ENCODE measurements around the gene IL19. TPM values are rescaled to one million over a fixed set of nuclear protein-coding genes. Genes with fewer than 3 reads are reported as not detected.
A peak's percentile ranks its signal among the peaks of the same experiment; 100 is the strongest.

The IL19 gene
- polyA plus RNA-seq (2012; ENCODE audit: low read depth, missing spikeins) = 0.18 TPM

GRCh38 chr1:206770531-206771337 lies at the start of gene IL19:
Gene IL19, plus strand, starts transcription at chr1:206770773. Its CDS starts 65,890 bp downstream, at chr1:206836663.
- peak; percentile 85 for FAIRE-seq
- no peak for DNase-seq (ENCODE audit: insufficient read length, low spot score)
- TF ChIP-seq POLR2A (IDR thresholded peaks at IDR 0.05; ENCODE audit: low read depth, low read length) (peak; percentile 74; the same call in 1 of the 2 replicates), POLR2AphosphoS5 (IDR thresholded peaks at IDR 0.05; ENCODE audit: low read depth, low read length) (peak; percentile 65; the same call in 1 of the 2 replicates), TAF1 (IDR thresholded peaks at IDR 0.05; ENCODE audit: low read depth, low read length) (no peak), POU2F2 (IDR thresholded peaks at IDR 0.05; ENCODE audit: low read depth, low read length) (peak; percentile 83), SPI1 (IDR thresholded peaks at IDR 0.05; ENCODE audit: low read depth, low read length) (peak; percentile 85), PAX5 (IDR thresholded peaks at IDR 0.05; ENCODE audit: insufficient read depth, low read length, severe bottlenecking) (no peak)

GRCh38 chr1:206721454-206721853 lies 49.1 kb upstream of the IL19 start:
- FAIRE-seq (no peak), DNase-seq (ENCODE audit: insufficient read length, low spot score) (no peak)
- TF ChIP-seq SPI1 (IDR thresholded peaks at IDR 0.05; ENCODE audit: low read depth, low read length) (no peak), POLR2AphosphoS5 (IDR thresholded peaks at IDR 0.05; ENCODE audit: low read depth, low read length) (no peak), TAF1 (IDR thresholded peaks at IDR 0.05; ENCODE audit: low read depth, low read length) (no peak), PAX5 (IDR thresholded peaks at IDR 0.05; ENCODE audit: insufficient read depth, low read length, severe bottlenecking) (no peak), POLR2A (IDR thresholded peaks at IDR 0.05; ENCODE audit: low read depth, low read length) (no peak), POU2F2 (IDR thresholded peaks at IDR 0.05; ENCODE audit: low read depth, low read length) (no peak)

- DNase-seq (ENCODE audit: insufficient read length, low spot score) = no peak
- TF ChIP-seq POLR2AphosphoS5 (IDR thresholded peaks at IDR 0.05; ENCODE audit: low read depth, low read length) (no peak), PAX5 (IDR thresholded peaks at IDR 0.05; ENCODE audit: insufficient read depth, low read length, severe bottlenecking) (no peak), TAF1 (IDR thresholded peaks at IDR 0.05; ENCODE audit: low read depth, low read length) (no peak), POLR2A (IDR thresholded peaks at IDR 0.05; ENCODE audit: low read depth, low read length) (no peak), POU2F2 (IDR thresholded peaks at IDR 0.05; ENCODE audit: low read depth, low read length) (no peak), SPI1 (IDR thresholded peaks at IDR 0.05; ENCODE audit: low read depth, low read length) (no peak)
- FAIRE-seq = no peak
These were observed 47.7 kb upstream of the IL19 start for GRCh38 chr1:206722751-206723461.

GRCh38 chr1:206723462-206723804 lies 47.1 kb upstream of the IL19 start:
- TF ChIP-seq SPI1 (IDR thresholded peaks at IDR 0.05; ENCODE audit: low read depth, low read length) (no peak), POLR2A (IDR thresholded peaks at IDR 0.05; ENCODE audit: low read depth, low read length) (no peak), POLR2AphosphoS5 (IDR thresholded peaks at IDR 0.05; ENCODE audit: low read depth, low read length) (no peak), TAF1 (IDR thresholded peaks at IDR 0.05; ENCODE audit: low read depth, low read length) (no peak), PAX5 (IDR thresholded peaks at IDR 0.05; ENCODE audit: insufficient read depth, low read length, severe bottlenecking) (no peak), POU2F2 (IDR thresholded peaks at IDR 0.05; ENCODE audit: low read depth, low read length) (no peak)
- DNase-seq (ENCODE audit: insufficient read length, low spot score) = no peak
- FAIRE-seq = no peak

GRCh38 chr1:206723805-206724472 lies 46.6 kb upstream of the IL19 start:
- FAIRE-seq (no peak), DNase-seq (ENCODE audit: insufficient read length, low spot score) (no peak)
- TF ChIP-seq POLR2AphosphoS5 (IDR thresholded peaks at IDR 0.05; ENCODE audit: low read depth, low read length) (no peak), POU2F2 (IDR thresholded peaks at IDR 0.05; ENCODE audit: low read depth, low read length) (no peak), POLR2A (IDR thresholded peaks at IDR 0.05; ENCODE audit: low read depth, low read length) (no peak), SPI1 (IDR thresholded peaks at IDR 0.05; ENCODE audit: low read depth, low read length) (no peak), PAX5 (IDR thresholded peaks at IDR 0.05; ENCODE audit: insufficient read depth, low read length, severe bottlenecking) (no peak), TAF1 (IDR thresholded peaks at IDR 0.05; ENCODE audit: low read depth, low read length) (no peak)

- TF ChIP-seq PAX5 (IDR thresholded peaks at IDR 0.05; ENCODE audit: insufficient read depth, low read length, severe bottlenecking) = peak; percentile 97
- TF ChIP-seq TAF1 (IDR thresholded peaks at IDR 0.05; ENCODE audit: low read depth, low read length) = no peak
- TF ChIP-seq POLR2A (IDR thresholded peaks at IDR 0.05; ENCODE audit: low read depth, low read length) = no peak
- no peak for FAIRE-seq
- peak; percentile 56 for DNase-seq (ENCODE audit: insufficient read length, low spot score)
These were observed 45.2 kb upstream of the IL19 start for GRCh38 chr1:206725109-206725963.

GRCh38 chr1:206727981-206728696 lies 42.4 kb upstream of the IL19 start:
- FAIRE-seq = no peak

GRCh38 chr1:206728697-206728987 lies 41.9 kb upstream of the IL19 start:
- FAIRE-seq (no peak), DNase-seq (ENCODE audit: insufficient read length, low spot score) (no peak)
- no peak for TF ChIP-seq POLR2AphosphoS5 (IDR thresholded peaks at IDR 0.05; ENCODE audit: low read depth, low read length)
- TF ChIP-seq PAX5 (IDR thresholded peaks at IDR 0.05; ENCODE audit: insufficient read depth, low read length, severe bottlenecking) = no peak
- TF ChIP-seq POU2F2 (IDR thresholded peaks at IDR 0.05; ENCODE audit: low read depth, low read length) = no peak

More at GRCh38 chr1:206727981-206728696, 42.4 kb upstream of the IL19 start:
- no peak for TF ChIP-seq TAF1 (IDR thresholded peaks at IDR 0.05; ENCODE audit: low read depth, low read length)
- no peak for TF ChIP-seq PAX5 (IDR thresholded peaks at IDR 0.05; ENCODE audit: insufficient read depth, low read length, severe bottlenecking)
- TF ChIP-seq POLR2A (IDR thresholded peaks at IDR 0.05; ENCODE audit: low read depth, low read length) = no peak
- TF ChIP-seq POU2F2 (IDR thresholded peaks at IDR 0.05; ENCODE audit: low read depth, low read length) = no peak
- TF ChIP-seq SPI1 (IDR thresholded peaks at IDR 0.05; ENCODE audit: low read depth, low read length) = no peak
- no peak for TF ChIP-seq POLR2AphosphoS5 (IDR thresholded peaks at IDR 0.05; ENCODE audit: low read depth, low read length)
- DNase-seq (ENCODE audit: insufficient read length, low spot score) = no peak
